GM18511 (cell line): ENCODE results near the gene SLX4IP.

Experiments used
- ATAC-seq: cut with Tn5 transposase; IDR thresholded peaks from one replicate; pipeline ENCODE4 v1.9.1; 2021; ENCODE audit warnings: mild to moderate bottlenecking, moderate library complexity; ENCODE audit not compliant: unreplicated experiment

SLX4IP gene

GRCh38 chr20:10672624-10673127, 237.6 kb downstream of the SLX4IP start:
- no peak for ATAC-seq

GRCh38 chr20:10673176-10673841, 238.2 kb downstream of the SLX4IP start:
- ATAC-seq: no peak

GRCh38 chr20:10673842-10674683, 239.0 kb downstream of the SLX4IP start, which contains the start of gene JAG1:
TSS of gene JAG1 (minus strand) at chr20:10673999. CDS start at chr20:10673530, 469 bp downstream.
- peak; percentile 57 for ATAC-seq

DNA sequence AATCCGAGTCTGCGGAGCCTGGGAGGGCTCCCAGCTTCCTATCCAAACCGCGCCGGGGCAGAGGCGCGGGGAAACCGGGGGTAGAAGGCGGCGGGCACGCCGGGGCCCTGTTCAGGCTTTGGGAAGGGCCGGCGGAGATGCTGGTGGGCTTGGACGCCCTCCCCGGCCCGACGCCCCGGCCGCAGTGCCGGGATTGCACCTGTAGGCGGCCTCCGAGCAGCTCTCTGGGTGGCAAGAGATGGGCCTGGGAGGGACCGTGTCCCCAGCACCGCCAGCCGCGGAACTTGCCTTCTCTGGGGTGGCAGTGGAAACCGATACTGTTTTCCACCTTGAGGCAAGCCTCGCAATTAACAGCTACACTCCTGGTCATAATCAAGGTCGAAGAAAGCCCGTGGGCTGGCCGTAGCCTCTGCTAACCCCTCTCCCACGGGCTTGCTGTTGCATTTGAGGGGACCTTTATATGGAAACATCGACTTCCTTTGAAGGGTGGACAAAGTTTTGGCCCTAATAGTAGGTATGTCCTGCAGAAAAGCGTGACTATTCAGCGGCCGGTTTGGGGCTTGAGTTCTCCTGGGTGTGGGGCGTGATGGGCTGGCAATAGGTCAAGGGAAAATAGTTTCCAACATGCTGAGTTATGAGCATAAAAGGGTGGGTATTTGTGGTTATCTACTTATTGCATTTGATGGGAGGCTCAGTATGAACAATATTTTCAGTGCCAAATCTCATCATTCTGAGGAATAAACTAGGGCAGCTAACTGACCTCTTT, 239.8 kb downstream of the SLX4IP start:
- ATAC-seq: peak; percentile 41

- ATAC-seq: no peak
Observed at GRCh38 chr20:10675450-10675848, 240.3 kb downstream of the SLX4IP start.

GRCh38 chr20:10676518-10676917, 241.4 kb downstream of the SLX4IP start:
- no peak for ATAC-seq
